ENCODE data around the gene CDA.

DNA sequence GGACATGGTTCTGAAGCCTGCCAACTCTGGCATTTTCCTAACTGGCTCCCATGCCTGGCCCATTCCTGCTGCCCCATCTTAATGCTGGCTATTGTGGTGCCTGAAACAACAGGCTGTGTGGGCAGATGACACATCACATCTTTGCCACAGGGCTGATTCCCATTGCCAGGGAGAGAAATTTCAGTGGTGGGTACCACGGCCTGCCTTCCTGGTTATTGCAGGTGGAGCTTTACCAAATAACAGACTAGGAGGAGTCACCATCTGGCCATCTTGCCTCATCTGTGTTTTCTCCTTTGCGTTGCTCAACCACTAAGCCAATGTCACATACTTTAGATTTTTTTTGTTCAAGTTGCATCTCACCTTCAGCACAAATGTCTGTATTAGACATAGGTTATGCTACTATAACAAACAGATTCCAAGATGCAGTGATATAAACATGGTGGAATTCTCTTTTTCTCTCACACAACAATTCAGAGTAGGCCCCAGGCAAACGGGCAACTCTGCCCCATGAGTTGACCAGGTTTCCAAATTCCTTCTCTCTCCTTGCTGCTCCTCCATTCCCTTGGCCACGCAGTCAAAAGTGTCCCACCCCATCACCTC, 14.1 kb downstream of the CDA start:
- TF ChIP-seq POLR2AphosphoS5 (IDR thresholded peaks at IDR 0.05; ENCODE audit: low read depth, low read length) (no peak), POLR2A (IDR thresholded peaks at IDR 0.05; ENCODE audit: low read depth, low read length) (no peak)
